HCT116 (cell line): ENCODE results near the gene CGNL1. TPM values are rescaled to one million over a fixed set of nuclear protein-coding genes. Genes with fewer than 3 reads are reported as not detected.

ENCODE experiments used
- ATAC-seq: fragments of 200-7000 bp; cut with Tn5 transposase; 2 replicates; pipeline ENCODE4 v1.9.1; 2020; ENCODE audit warnings: mild to moderate bottlenecking, moderate library complexity
- BruUV-seq: library from RNA; stranded (reverse); fragments of 400-500 nt; replicated peaks from 2 replicates; lab custom pipeline; 2021; lab: Mats Ljungman, UMichigan
- CTCF ChIA-PET: fragments of 300-600 bp; sonication (Branson Sonifier 250); formaldehyde crosslinking; loops from one replicate; lab custom pipeline; 2021; ENCODE audit warnings: antibody characterized with exemption; lab: Charles Lee
- POLR2A ChIA-PET: fragments of 300-600, 350-600 bp; sonication (Branson Sonifier 250); formaldehyde crosslinking; loops from one replicate; lab custom pipeline; 2021; ENCODE audit warnings: antibody characterized with exemption; lab: Charles Lee
- RAD21 ChIA-PET, 2 experiments: fragments of 300-600 bp; sonication (Branson Sonifier 250); formaldehyde crosslinking; loops; one replicate each; lab custom pipeline; 2023; ENCODE audit warnings: low total read pairs in 2 of 2; ENCODE audit not compliant: uncharacterized antibody in 2 of 2, unreplicated experiment in 2 of 2, low non-redundant PET in 1 of 2; lab: Charles Lee
- DNase-seq: peaks from one replicate; pipeline ENCODE4 v3.0.0-alpha.2; 2010; ENCODE audit warnings: low read depth, low spot score
- H2AFZ ChIP-seq: fragments of 200-600 bp; shearing (Covaris generic), sonication (generic); 2 replicates; pipeline ENCODE4 v1.6.1; 2017; ENCODE audit warnings: low read depth, mixed run types, mixed read lengths, antibody characterized with exemption, low read length; ENCODE audit not compliant: poor library complexity, severe bottlenecking
- H3K27ac ChIP-seq: 2 replicates; pipeline ENCODE4 v1.5.1; 2012; ENCODE audit warnings: low read depth, low read length
- H3K27me3 ChIP-seq: fragments of 200-600 bp; sonication (generic); 2 replicates; pipeline ENCODE4 v1.6.1; 2016; ENCODE audit warnings: mixed run types, low read length, mixed read lengths; ENCODE audit not compliant: insufficient read depth
- H3K36me3 ChIP-seq, 2 experiments: fragments of 200-500 bp in 1 of 2; fragments of 200-600 bp in 1 of 2; sonication (Bioruptor generic) in 1 of 2; sonication (generic) in 1 of 2; 2 replicates each; pipeline versions ENCODE4 v1.5.1 to v1.6.1; 2014 to 2016; ENCODE audit warnings: low read length in 2 of 2, inconsistent platforms in 1 of 2, mixed read lengths in 1 of 2, mixed run types in 1 of 2; ENCODE audit not compliant: insufficient read depth in 2 of 2, control insufficient read depth in 1 of 2
- H3K4me1 ChIP-seq, 2 experiments: fragments of 200-600 bp in 1 of 2; sonication (generic) in 1 of 2; 2 replicates each; pipeline versions ENCODE4 v1.5.1 to v1.6.1; 2012 to 2017; ENCODE audit warnings: low read length in 2 of 2, inconsistent platforms in 1 of 2, mild to moderate bottlenecking in 1 of 2, mixed read lengths in 1 of 2, mixed run types in 1 of 2, moderate library complexity in 1 of 2; ENCODE audit not compliant: insufficient read depth in 2 of 2, control insufficient read depth in 1 of 2
- H3K4me2 ChIP-seq: fragments of 200-600 bp; sonication (generic); 2 replicates; pipeline ENCODE4 v1.6.1; 2017; ENCODE audit warnings: mixed run types, low read length, mixed read lengths
- H3K4me3 ChIP-seq, 2 experiments: fragments of 200-600 bp in 1 of 2; sonication (generic) in 1 of 2; replicated peaks in 1 of 2; 2 replicates each; pipeline ENCODE4 v1.5.1; 2011 to 2016; ENCODE audit warnings: low read length in 2 of 2, control low read depth in 1 of 2, low read depth in 1 of 2, mild to moderate bottlenecking in 1 of 2, mixed read lengths in 1 of 2, mixed run types in 1 of 2
- H3K79me2 ChIP-seq: fragments of 200-600 bp; sonication (generic); 2 replicates; pipeline ENCODE4 v1.6.1; 2017; ENCODE audit warnings: mild to moderate bottlenecking, mixed run types, low read length, moderate library complexity, mixed read lengths; ENCODE audit not compliant: insufficient read depth
- H3K9ac ChIP-seq: fragments of 200-600 bp; sonication (generic); 2 replicates; pipeline ENCODE4 v1.6.1; 2016; ENCODE audit warnings: low read length, mixed read lengths
- H3K9me2 ChIP-seq: fragments of 200-600 bp; sonication (generic), shearing (Covaris generic); 2 replicates; pipeline ENCODE4 v1.6.1; 2017; ENCODE audit warnings: mixed run types, mild to moderate bottlenecking, moderate library complexity; ENCODE audit not compliant: insufficient read depth
- H3K9me3 ChIP-seq, 2 experiments: fragments of 200-500 bp in 1 of 2; fragments of 200-600 bp in 1 of 2; sonication (Bioruptor generic) in 1 of 2; sonication (generic) in 1 of 2; 2 replicates each; pipeline ENCODE4 v1.6.1; 2014 to 2017; ENCODE audit warnings: low read length in 2 of 2, mixed read lengths in 2 of 2, inconsistent platforms in 1 of 2, low read depth in 1 of 2, mild to moderate bottlenecking in 1 of 2, mixed run types in 1 of 2, moderate library complexity in 1 of 2; ENCODE audit not compliant: control insufficient read depth in 1 of 2, insufficient read depth in 1 of 2
- H4K20me1 ChIP-seq: fragments of 200-600 bp; sonication (generic), shearing (Covaris generic); 2 replicates; pipeline ENCODE4 v1.6.1; 2017; ENCODE audit warnings: mixed run types, mild to moderate bottlenecking, moderate library complexity; ENCODE audit not compliant: insufficient read depth
- CBX3 ChIP-seq: IDR thresholded peaks from 2 replicates; pipeline ENCODE4 v1.6.1; 2012; ENCODE audit warnings: low read depth
- CEBPB ChIP-seq: IDR thresholded peaks from 2 replicates; pipeline ENCODE4 v1.6.1; 2012; ENCODE audit warnings: low read depth
- EGR1 ChIP-seq: IDR thresholded peaks from 2 replicates; pipeline ENCODE4 v1.6.1; 2012; ENCODE audit warnings: low read depth
- EZH2phosphoT487 ChIP-seq: fragments of 200-600 bp; IDR thresholded peaks from 2 replicates; pipeline ENCODE4 v1.6.1; 2018; ENCODE audit warnings: antibody characterized with exemption, borderline replicate concordance
- FOSL1 ChIP-seq: IDR thresholded peaks from 2 replicates; pipeline ENCODE4 v1.6.1; 2012; ENCODE audit warnings: low read depth
- JUND ChIP-seq: IDR thresholded peaks from 2 replicates; pipeline ENCODE4 v1.6.1; 2012
- POLR2A ChIP-seq: IDR thresholded peaks from 2 replicates; pipeline ENCODE4 v1.7.0; 2011; ENCODE audit warnings: borderline replicate concordance; ENCODE audit not compliant: insufficient read depth, insufficient read length; ENCODE audit errors: extremely low read depth
- POLR2AphosphoS5 ChIP-seq: IDR thresholded peaks from 2 replicates; pipeline ENCODE4 v1.6.1; 2011; ENCODE audit warnings: mild to moderate bottlenecking, low read depth, low read length, moderate library complexity
- SIN3A ChIP-seq: IDR thresholded peaks from 2 replicates; pipeline ENCODE4 v1.6.1; 2012; ENCODE audit warnings: low read depth
- SP1 ChIP-seq: IDR thresholded peaks from 2 replicates; pipeline ENCODE4 v1.6.1; 2012; ENCODE audit warnings: low read depth
- SRF ChIP-seq: IDR thresholded peaks from 2 replicates; pipeline ENCODE4 v1.6.1; 2012; ENCODE audit warnings: low read depth
- ZFX ChIP-seq: fragments of 450-650 bp; IDR thresholded peaks from 2 replicates; pipeline ENCODE4 v1.6.1; 2017
- ZNF274 ChIP-seq: fragments of 200-500 bp; sonication (Bioruptor generic); IDR thresholded peaks from 2 replicates; pipeline ENCODE4 v1.6.1; 2014; ENCODE audit warnings: mild to moderate bottlenecking, low read depth, low read length, inconsistent platforms
- intact Hi-C: fragments of 100-400 bp; cut with micrococcal nuclease; formaldehyde crosslinking; loops from 2 replicates; pipeline ENCODE4 v1.10.0; 2022
- total RNA-seq: library from RNA; stranded (reverse); gene quantifications from one replicate; pipeline ENCODE4 v1.2.1, GENCODE V29; 2021; ENCODE audit not compliant: unreplicated experiment
- TF ChIP-seq, protein P1 (sequence below): IDR thresholded peaks from 2 replicates; pipeline ENCODE4 v1.6.1; 2012; ENCODE audit warnings: low read depth
- TF ChIP-seq, protein P2 (sequence below): IDR thresholded peaks from 2 replicates; pipeline ENCODE4 v1.6.1; 2012
- TF ChIP-seq, protein P3 (sequence below): IDR thresholded peaks from 2 replicates; pipeline ENCODE4 v1.6.1; 2011; ENCODE audit warnings: mild to moderate bottlenecking, low read length, moderate library complexity; ENCODE audit not compliant: insufficient replicate concordance; ENCODE audit errors: extremely low read depth

The CGNL1 gene
- total RNA-seq, 1 experiment from 2014 or later = 2.2 TPM

DNA sequence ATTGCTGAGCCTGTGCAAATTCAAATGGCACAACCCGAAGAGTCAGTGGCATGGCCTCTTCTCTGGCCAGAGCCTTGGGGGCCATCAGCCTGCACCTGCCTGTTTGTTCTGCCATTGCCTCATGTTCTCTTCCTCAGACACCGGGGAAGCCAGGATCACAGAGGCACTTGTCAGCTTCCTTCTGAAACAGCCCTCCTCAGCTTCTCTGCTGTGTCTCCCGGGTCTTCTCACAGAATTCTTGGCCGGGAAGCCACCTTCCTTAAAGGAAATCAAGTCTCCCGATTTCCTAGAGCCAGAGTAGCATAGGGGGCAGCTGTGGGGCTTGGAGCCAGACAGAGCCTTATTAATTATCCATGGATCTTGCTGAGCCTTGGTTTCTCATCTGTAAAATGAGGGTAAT is 47.4 kb upstream of the CGNL1 start:
- ATAC-seq = no peak
- Histone ChIP-seq H3K4me2 (no peak overlapping the region), H3K9me2 (no peaks in the 10 kb centered on the region), H3K4me1 (peaks cover 3 to 18% of the 10 kb centered on the region in 2 experiments), H3K9me3 (no peaks in the 10 kb centered on the region), H3K4me3 (no peak overlapping the region), H3K36me3 (no peaks in the 10 kb centered on the region), H3K9ac (no peak overlapping the region), H2AFZ (no peak overlapping the region), H3K27ac (no peak overlapping the region), H3K79me2 (no peaks in the 10 kb centered on the region), H4K20me1 (no peaks in the 10 kb centered on the region), H3K27me3 (no peaks in the 10 kb centered on the region)
- ChIA-PET CTCF (interaction anchor here (0.6 to 1.6 kb wide), 2 partner anchors 10 to 213 kb away, joined by 3 to 6 read pairs; no protein-coding TSS in a partner anchor), POLR2A (no interaction called here), RAD21 (no interaction called here)
- no TSS peak for BruUV-seq
- DNase-seq = no peak
- TF ChIP-seq SRF = no peak
- intact Hi-C loops = no loop called here

DNA sequence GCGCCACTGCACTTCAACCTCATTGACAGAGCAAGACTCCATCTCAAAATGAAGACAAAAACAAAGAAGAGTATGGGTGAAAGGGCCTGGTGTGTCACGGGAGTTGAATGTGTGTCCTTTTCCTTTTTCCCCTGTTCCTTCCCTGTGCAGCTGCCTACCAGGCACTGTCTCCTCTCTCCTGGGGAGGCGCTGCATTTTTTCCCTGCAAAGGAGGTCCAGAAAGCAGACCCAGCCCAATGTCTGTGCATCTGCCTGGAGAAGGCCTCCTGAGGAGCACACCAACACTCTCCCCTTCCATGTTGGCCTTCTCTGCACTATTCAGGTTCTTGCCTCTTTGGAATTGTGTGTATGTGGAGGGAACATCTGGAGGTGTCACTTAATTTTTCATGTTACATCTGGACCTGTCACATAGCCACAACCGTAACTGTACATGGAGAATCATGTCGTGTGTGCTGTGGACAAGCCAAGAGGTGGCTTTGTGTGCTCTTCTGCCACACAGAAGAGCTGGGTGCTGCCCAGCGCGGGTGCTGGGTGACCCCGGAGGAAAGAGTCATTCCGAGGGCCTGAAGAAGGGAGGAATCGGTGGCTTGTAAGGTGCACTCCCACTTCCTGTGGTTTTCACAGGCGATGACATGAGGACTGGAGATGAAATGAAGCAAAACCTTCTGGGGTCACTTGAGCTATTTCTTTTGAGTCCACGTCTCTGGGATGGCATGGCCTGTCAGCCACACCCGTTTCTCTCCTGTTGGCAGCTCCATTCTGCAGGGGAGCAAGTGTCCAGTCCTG is 46.5 kb upstream of the CGNL1 start:
- ChIA-PET CTCF (interaction anchor here (0.6 to 1.6 kb wide), 2 partner anchors 9 to 212 kb away, joined by 3 to 6 read pairs; no protein-coding TSS in a partner anchor), RAD21 (no interaction called here), POLR2A (no interaction called here)
- BruUV-seq = no TSS peak
- Histone ChIP-seq H3K27me3 (no peaks in the 10 kb centered on the region), H3K4me3 (no peak overlapping the region), H3K9ac (no peak overlapping the region), H3K27ac (no peak overlapping the region), H3K9me3 (no peaks in the 10 kb centered on the region), H4K20me1 (no peaks in the 10 kb centered on the region), H3K4me1 (peaks cover 5 to 18% of the 10 kb centered on the region in 2 experiments; a peak in 3 of 4 replicates), H3K79me2 (no peaks in the 10 kb centered on the region), H3K36me3 (no peaks in the 10 kb centered on the region), H3K9me2 (no peaks in the 10 kb centered on the region), H3K4me2 (no peak overlapping the region), H2AFZ (no peak overlapping the region)
- intact Hi-C loops = no loop called here
- ATAC-seq = no peak
- no peak for DNase-seq
- no peak for TF ChIP-seq SIN3A
- TF ChIP-seq, protein P1, sequence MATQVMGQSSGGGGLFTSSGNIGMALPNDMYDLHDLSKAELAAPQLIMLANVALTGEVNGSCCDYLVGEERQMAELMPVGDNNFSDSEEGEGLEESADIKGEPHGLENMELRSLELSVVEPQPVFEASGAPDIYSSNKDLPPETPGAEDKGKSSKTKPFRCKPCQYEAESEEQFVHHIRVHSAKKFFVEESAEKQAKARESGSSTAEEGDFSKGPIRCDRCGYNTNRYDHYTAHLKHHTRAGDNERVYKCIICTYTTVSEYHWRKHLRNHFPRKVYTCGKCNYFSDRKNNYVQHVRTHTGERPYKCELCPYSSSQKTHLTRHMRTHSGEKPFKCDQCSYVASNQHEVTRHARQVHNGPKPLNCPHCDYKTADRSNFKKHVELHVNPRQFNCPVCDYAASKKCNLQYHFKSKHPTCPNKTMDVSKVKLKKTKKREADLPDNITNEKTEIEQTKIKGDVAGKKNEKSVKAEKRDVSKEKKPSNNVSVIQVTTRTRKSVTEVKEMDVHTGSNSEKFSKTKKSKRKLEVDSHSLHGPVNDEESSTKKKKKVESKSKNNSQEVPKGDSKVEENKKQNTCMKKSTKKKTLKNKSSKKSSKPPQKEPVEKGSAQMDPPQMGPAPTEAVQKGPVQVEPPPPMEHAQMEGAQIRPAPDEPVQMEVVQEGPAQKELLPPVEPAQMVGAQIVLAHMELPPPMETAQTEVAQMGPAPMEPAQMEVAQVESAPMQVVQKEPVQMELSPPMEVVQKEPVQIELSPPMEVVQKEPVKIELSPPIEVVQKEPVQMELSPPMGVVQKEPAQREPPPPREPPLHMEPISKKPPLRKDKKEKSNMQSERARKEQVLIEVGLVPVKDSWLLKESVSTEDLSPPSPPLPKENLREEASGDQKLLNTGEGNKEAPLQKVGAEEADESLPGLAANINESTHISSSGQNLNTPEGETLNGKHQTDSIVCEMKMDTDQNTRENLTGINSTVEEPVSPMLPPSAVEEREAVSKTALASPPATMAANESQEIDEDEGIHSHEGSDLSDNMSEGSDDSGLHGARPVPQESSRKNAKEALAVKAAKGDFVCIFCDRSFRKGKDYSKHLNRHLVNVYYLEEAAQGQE = no peak
- TF ChIP-seq, protein P2, sequence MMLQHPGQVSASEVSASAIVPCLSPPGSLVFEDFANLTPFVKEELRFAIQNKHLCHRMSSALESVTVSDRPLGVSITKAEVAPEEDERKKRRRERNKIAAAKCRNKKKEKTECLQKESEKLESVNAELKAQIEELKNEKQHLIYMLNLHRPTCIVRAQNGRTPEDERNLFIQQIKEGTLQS = no peak
- TF ChIP-seq, protein P3, sequence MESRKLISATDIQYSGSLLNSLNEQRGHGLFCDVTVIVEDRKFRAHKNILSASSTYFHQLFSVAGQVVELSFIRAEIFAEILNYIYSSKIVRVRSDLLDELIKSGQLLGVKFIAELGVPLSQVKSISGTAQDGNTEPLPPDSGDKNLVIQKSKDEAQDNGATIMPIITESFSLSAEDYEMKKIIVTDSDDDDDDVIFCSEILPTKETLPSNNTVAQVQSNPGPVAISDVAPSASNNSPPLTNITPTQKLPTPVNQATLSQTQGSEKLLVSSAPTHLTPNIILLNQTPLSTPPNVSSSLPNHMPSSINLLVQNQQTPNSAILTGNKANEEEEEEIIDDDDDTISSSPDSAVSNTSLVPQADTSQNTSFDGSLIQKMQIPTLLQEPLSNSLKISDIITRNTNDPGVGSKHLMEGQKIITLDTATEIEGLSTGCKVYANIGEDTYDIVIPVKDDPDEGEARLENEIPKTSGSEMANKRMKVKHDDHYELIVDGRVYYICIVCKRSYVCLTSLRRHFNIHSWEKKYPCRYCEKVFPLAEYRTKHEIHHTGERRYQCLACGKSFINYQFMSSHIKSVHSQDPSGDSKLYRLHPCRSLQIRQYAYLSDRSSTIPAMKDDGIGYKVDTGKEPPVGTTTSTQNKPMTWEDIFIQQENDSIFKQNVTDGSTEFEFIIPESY = no peak
- TF ChIP-seq JUND = no peak
- TF ChIP-seq ZFX = no peak
- no peak for TF ChIP-seq SP1
- TF ChIP-seq ZNF274 = no peak
- TF ChIP-seq EGR1 = no peak
- TF ChIP-seq EZH2phosphoT487 = no peak
- TF ChIP-seq POLR2A = no peak
- TF ChIP-seq POLR2AphosphoS5 = no peak
- TF ChIP-seq CBX3 = no peak
- TF ChIP-seq FOSL1 = no peak
- TF ChIP-seq CEBPB = no peak
